Mesendoderm (in vitro differentiated cells): Measurements from ENCODE around the gene FAM90A1.
"Not testable (repeated sequence)": the region's sequence is repeated elsewhere in the genome, so short reads cannot be mapped to it uniquely, and the experiment has no call there.

ENCODE experiments used
- DNase-seq: peaks from one replicate; pipeline ENCODE4 v3.0.0; 2013
- H2AK5ac ChIP-seq: 2 replicates; pipeline ENCODE4 v1.6.1; 2013; ENCODE audit warnings: low read length, inconsistent platforms
- H2BK120ac ChIP-seq: 2 replicates; pipeline ENCODE4 v1.6.1; 2013; ENCODE audit warnings: low read depth, mild to moderate bottlenecking, low read length, moderate library complexity, mixed read lengths
- H2BK15ac ChIP-seq: replicated peaks from 2 replicates; pipeline ENCODE4 v1.6.1; 2013; ENCODE audit warnings: low read depth, mild to moderate bottlenecking, moderate library complexity
- H2BK5ac ChIP-seq: 2 replicates; pipeline ENCODE4 v1.6.1; 2013; ENCODE audit warnings: low read length, inconsistent platforms
- H3K18ac ChIP-seq: 2 replicates; pipeline ENCODE4 v1.6.1; 2013; ENCODE audit warnings: mild to moderate bottlenecking, low read length, mixed read lengths
- H3K23ac ChIP-seq: one replicate; pipeline ENCODE4 v1.6.1; 2013; ENCODE audit warnings: low read length
- H3K27ac ChIP-seq: 2 replicates; pipeline ENCODE4 v1.5.1; 2013; ENCODE audit warnings: low read depth, mild to moderate bottlenecking, inconsistent platforms, low read length, moderate library complexity
- H3K27me3 ChIP-seq: 2 replicates; pipeline ENCODE4 v1.6.1; 2013; ENCODE audit warnings: low read length, control low read depth, mild to moderate bottlenecking, inconsistent platforms; ENCODE audit not compliant: insufficient read depth, poor library complexity
- H3K36me3 ChIP-seq: 2 replicates; pipeline ENCODE4 v1.6.1; 2013; ENCODE audit warnings: low read length, inconsistent platforms; ENCODE audit not compliant: control insufficient read depth, insufficient read depth
- H3K4ac ChIP-seq: one replicate; pipeline ENCODE4 v1.6.1; 2013; ENCODE audit warnings: low read depth, mild to moderate bottlenecking, low read length, moderate library complexity
- H3K4me1 ChIP-seq: 2 replicates; pipeline ENCODE4 v1.6.1; 2013; ENCODE audit warnings: low read depth, low read length, inconsistent platforms; ENCODE audit not compliant: control insufficient read depth
- H3K4me2 ChIP-seq: 2 replicates; pipeline ENCODE4 v1.6.1; 2013; ENCODE audit warnings: low read length
- H3K4me3 ChIP-seq: 2 replicates; pipeline ENCODE4 v1.5.1; 2013; ENCODE audit warnings: mild to moderate bottlenecking, low read length
- H3K56ac ChIP-seq: one replicate; pipeline ENCODE4 v1.6.1; 2013; ENCODE audit warnings: low read length
- H3K79me1 ChIP-seq: 2 replicates; pipeline ENCODE4 v1.6.1; 2013; ENCODE audit warnings: low read length, inconsistent platforms
- H3K79me2 ChIP-seq: 2 replicates; pipeline ENCODE4 v1.6.1; 2013; ENCODE audit warnings: mild to moderate bottlenecking, low read length; ENCODE audit not compliant: control insufficient read depth, insufficient read depth
- H3K9ac ChIP-seq: 2 replicates; pipeline ENCODE4 v1.6.1; 2013; ENCODE audit warnings: low read length, inconsistent platforms
- H4K5ac ChIP-seq: one replicate; pipeline ENCODE4 v1.6.1; 2013; ENCODE audit warnings: low read length
- H4K8ac ChIP-seq: one replicate; pipeline ENCODE4 v1.6.1; 2013; ENCODE audit warnings: low read depth, mild to moderate bottlenecking, control low read depth, low read length, moderate library complexity
- WGBS: extraction: QIAGEN DNeasy Blood & Tissue Kit; methylation state at CpG from one replicate; pipeline ENCODE4 v1.1.7; 2013; ENCODE audit warnings: low lambda C conversion rate, missing lambda C conversion rate; ENCODE audit not compliant: insufficient coverage; ENCODE audit errors: extremely low coverage; 5-methylcytosine and 5-hydroxymethylcytosine counted together

FAM90A1 gene

GRCh38 chr12:8235316-8236157 is 8.1 kb upstream of the FAM90A1 start:
- not testable (repeated sequence) for H3K9ac ChIP-seq, H3K4ac ChIP-seq, H3K27ac ChIP-seq, H3K56ac ChIP-seq, H4K5ac ChIP-seq, H3K79me1 ChIP-seq, H2BK15ac ChIP-seq, H3K36me3 ChIP-seq, H2BK5ac ChIP-seq, H3K4me2 ChIP-seq, H3K23ac ChIP-seq, H4K8ac ChIP-seq, H2BK120ac ChIP-seq, H3K4me1 ChIP-seq, H3K18ac ChIP-seq, H3K4me3 ChIP-seq, DNase-seq, H3K27me3 ChIP-seq, H2AK5ac ChIP-seq, H3K79me2 ChIP-seq
- no CpG with 5 or more reads among the region's 26 CpGs for WGBS

GRCh38 chr12:8234746-8235145 is 7.3 kb upstream of the FAM90A1 start:
- not testable (repeated sequence) for H3K36me3 ChIP-seq, H3K27me3 ChIP-seq, H3K56ac ChIP-seq, H3K79me2 ChIP-seq, H3K4me2 ChIP-seq, H3K4ac ChIP-seq, H3K4me1 ChIP-seq, H4K5ac ChIP-seq, H2BK15ac ChIP-seq, H2AK5ac ChIP-seq, H2BK120ac ChIP-seq, H3K4me3 ChIP-seq, H3K79me1 ChIP-seq, H3K18ac ChIP-seq, H2BK5ac ChIP-seq, DNase-seq, H3K9ac ChIP-seq, H4K8ac ChIP-seq, H3K27ac ChIP-seq, H3K23ac ChIP-seq
- WGBS = no CpG with 5 or more reads among the region's 7 CpGs

- H4K8ac ChIP-seq, H3K79me2 ChIP-seq, H3K79me1 ChIP-seq, DNase-seq, H3K4me2 ChIP-seq, H3K36me3 ChIP-seq, H4K5ac ChIP-seq, H2AK5ac ChIP-seq, H3K9ac ChIP-seq, H3K18ac ChIP-seq, H2BK120ac ChIP-seq, H3K23ac ChIP-seq, H2BK15ac ChIP-seq, H3K56ac ChIP-seq, H2BK5ac ChIP-seq, H3K27ac ChIP-seq, H3K4ac ChIP-seq, H3K4me1 ChIP-seq, H3K27me3 ChIP-seq, H3K4me3 ChIP-seq: not testable (repeated sequence)
- WGBS = no CpG with 5 or more reads among the region's 20 CpGs
Measured at GRCh38 chr12:8233935-8234495, 6.6 kb upstream of the FAM90A1 start.

- not testable (repeated sequence) for H3K4ac ChIP-seq, H3K18ac ChIP-seq, H3K4me1 ChIP-seq, H3K9ac ChIP-seq, H3K79me2 ChIP-seq, H2AK5ac ChIP-seq, H3K79me1 ChIP-seq, H4K5ac ChIP-seq, H2BK15ac ChIP-seq, H4K8ac ChIP-seq, H2BK120ac ChIP-seq, H3K23ac ChIP-seq, H3K56ac ChIP-seq, H3K4me3 ChIP-seq, H3K27me3 ChIP-seq, H3K4me2 ChIP-seq, H2BK5ac ChIP-seq, H3K27ac ChIP-seq, DNase-seq, H3K36me3 ChIP-seq
- WGBS = no CpG with 5 or more reads among the region's 14 CpGs
Measured at GRCh38 chr12:8233300-8233855, 6.0 kb upstream of the FAM90A1 start.

- H3K23ac ChIP-seq, H3K4me2 ChIP-seq, H3K36me3 ChIP-seq, DNase-seq, H2BK120ac ChIP-seq, H3K27me3 ChIP-seq, H3K27ac ChIP-seq, H3K79me1 ChIP-seq, H3K56ac ChIP-seq, H3K79me2 ChIP-seq, H3K9ac ChIP-seq, H2BK15ac ChIP-seq, H3K4ac ChIP-seq, H3K4me1 ChIP-seq, H2BK5ac ChIP-seq, H4K5ac ChIP-seq, H3K18ac ChIP-seq, H2AK5ac ChIP-seq, H3K4me3 ChIP-seq, H4K8ac ChIP-seq: not testable (repeated sequence)
- WGBS = no CpG with 5 or more reads among the region's 22 CpGs
Measured at GRCh38 chr12:8231666-8232608, 4.5 kb upstream of the FAM90A1 start.
